ENCODE results near the gene NHLH2.

Gene NHLH2

DNA sequence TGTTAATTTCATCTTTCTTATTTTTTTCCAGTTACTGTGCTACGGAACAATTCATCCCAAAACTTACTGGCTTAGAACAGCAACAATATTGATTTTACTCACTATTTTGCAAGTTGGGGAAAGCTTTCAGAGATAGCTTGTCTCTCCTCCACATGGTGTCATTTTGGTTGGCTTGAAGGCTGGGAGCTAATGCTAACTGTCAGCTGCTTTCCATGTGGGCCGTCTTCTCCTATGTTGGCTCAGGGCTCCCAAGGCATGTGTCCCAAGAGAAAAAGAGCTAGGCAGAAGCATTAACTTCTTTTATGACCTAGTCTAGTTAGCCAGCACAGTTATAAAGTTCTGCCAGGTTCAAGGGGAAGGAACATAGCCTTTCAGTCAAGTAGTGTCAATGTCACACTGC lies 38.5 kb downstream of the NHLH2 start:
- DNase-seq (ENCODE audit: low read depth in 2 of 2) = no peak

DNA sequence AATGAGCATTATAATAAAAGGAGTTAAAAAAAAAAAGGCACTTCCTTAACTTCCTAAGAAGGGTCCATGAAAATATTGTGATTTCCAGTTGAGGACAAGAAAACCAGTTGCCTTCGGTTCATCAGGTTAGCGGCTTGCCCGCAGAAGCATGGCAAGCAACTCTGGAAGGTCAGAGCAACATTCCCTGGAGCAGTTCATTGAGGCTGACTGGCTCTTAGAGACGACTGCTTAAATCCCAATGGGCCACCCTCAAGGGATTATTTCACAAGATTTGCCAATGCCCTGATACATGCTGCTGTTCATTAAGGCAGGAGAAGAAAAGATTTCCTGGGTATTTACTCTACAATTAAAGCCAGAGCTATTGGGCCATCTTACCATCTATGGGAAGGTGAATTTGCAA lies 43.4 kb downstream of the NHLH2 start:
- DNase-seq (ENCODE audit: low read depth in 2 of 2) = no peak

- DNase-seq (ENCODE audit: low read depth in 2 of 2) = no peak
Observed at GRCh38 chr1:115796897-115797296, 44.0 kb downstream of the NHLH2 start.

GRCh38 chr1:115796036-115796435 lies 44.9 kb downstream of the NHLH2 start:
- DNase-seq (ENCODE audit: low read depth in 2 of 2) = no peak

- no peak for DNase-seq (ENCODE audit: low read depth in 2 of 2)
Observed at GRCh38 chr1:115794976-115795639, 45.8 kb downstream of the NHLH2 start.

GRCh38 chr1:115793162-115793561 lies 47.8 kb downstream of the NHLH2 start:
- no peak for DNase-seq (ENCODE audit: low read depth in 2 of 2)

DNA sequence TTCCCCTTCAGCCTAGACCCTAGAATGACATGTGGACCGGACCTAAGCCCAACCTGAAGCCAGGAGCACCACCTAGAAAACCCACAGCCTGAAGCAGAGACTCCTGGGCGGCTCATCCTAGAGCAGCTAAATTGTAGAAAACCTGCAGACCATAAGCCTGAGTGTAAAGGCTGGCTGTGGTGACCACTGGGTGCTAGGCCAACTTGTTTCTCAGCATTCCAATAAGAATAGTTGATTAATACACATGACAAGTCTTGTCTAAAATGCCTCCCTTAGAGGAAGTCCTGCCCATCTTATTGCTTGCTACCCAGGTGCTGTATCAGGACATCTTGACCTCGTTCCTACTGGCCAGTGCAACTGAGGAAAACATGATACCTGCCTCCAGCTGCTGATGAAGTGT lies 49.1 kb downstream of the NHLH2 start:
- no peak for DNase-seq (ENCODE audit: low read depth in 2 of 2)

DNA sequence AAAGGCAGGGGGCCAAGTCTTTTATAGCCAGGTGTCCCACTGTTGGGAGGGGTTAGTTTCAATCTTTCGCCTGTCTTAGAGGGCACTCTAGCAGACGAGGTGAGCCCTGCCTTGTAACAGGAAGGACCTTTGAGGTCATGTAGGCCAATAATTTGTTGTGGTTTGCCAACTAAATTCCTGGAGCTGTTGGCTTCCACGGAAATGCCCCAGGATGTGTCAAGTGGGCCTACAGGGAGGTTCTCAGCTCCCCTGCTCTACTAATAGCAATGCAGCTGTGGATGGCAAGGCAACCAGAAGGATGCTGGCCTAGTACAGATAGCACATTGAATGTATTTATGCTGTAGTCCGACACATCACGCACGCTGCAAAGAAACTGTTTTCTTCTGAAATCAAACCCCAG lies 50.1 kb downstream of the NHLH2 start:
- DNase-seq (ENCODE audit: low read depth in 2 of 2) = no peak

DNA sequence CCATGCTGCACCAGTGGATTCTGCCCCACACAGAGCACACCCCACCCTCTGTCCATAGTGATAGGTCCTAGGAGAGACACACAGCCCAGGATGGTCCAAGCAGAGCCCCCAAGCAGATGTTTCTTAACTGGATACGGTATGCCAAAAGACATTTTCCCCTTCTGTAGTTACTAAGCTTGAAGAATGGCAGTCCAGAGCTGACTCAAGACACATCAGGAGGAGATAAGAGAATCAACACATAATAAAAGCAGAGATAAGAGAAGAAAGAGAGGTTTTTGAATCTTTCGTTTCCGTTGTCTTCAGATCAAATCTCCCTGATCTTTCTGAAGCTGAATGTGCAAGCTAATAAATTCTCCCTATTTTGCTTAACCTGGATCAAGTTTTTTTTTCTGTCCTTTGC lies 50.6 kb downstream of the NHLH2 start:
- no peak for DNase-seq (ENCODE audit: low read depth in 2 of 2)
